SK-MEL-5 (cell line): Measurements from ENCODE around the gene CAMK1G. TPM values are rescaled to one million over a fixed set of nuclear protein-coding genes. Genes with fewer than 3 reads are reported as not detected.

Source experiments
- total RNA-seq: library from RNA; depleted of rRNA; stranded (reverse); fragments of >200 nt; shearing (Covaris generic); gene quantifications from 2 replicates; pipeline ENCODE4 v1.2.3, GENCODE V29; 2014; rRNA removed

CAMK1G gene
- total RNA-seq, 1 experiment from 2014 or later, result not detected

Other genes with a start within 250 kb of the CAMK1G start
- 0.88 and 2.0 TPM in 2 replicates for gene LAMB3, start 68.7 kb downstream of the CAMK1G start, total RNA-seq
- 0.18 TPM in 1 of 2 replicates, not detected in the other for gene G0S2, start 91.7 kb downstream of the CAMK1G start, total RNA-seq
- gene HSD11B1, start 121.1 kb downstream of the CAMK1G start, total RNA-seq, result not detected in 2 replicates
- gene TRAF3IP3, start 172.3 kb downstream of the CAMK1G start, total RNA-seq, result 0.61 TPM in 1 of 2 replicates, not detected in the other
- gene C1orf74, start 200.8 kb downstream of the CAMK1G start, total RNA-seq, result 3.4 and 4.8 TPM in 2 replicates
- gene IRF6, start 222.4 kb downstream of the CAMK1G start, total RNA-seq, result not detected in 2 replicates
- 17.0 and 18.0 TPM in 2 replicates for gene UTP25, start 244.3 kb downstream of the CAMK1G start, total RNA-seq